HepG2 (cell line): Measurements from ENCODE around the gene PLEKHN1. TPM values are rescaled to one million over a fixed set of nuclear protein-coding genes. Genes with fewer than 3 reads are reported as not detected.

Experiments
- FIP1L1 ChIP-seq: fragments of 200-400 bp; formaldehyde crosslinking; IDR thresholded peaks from 2 replicates; pipeline ENCODE4 v1.6.1; 2018; ENCODE audit warnings: low read depth, mild to moderate bottlenecking, low read length, moderate library complexity, borderline replicate concordance; ENCODE audit not compliant: insufficient read depth
- NFE2 ChIP-seq: sonication (generic); formaldehyde crosslinking; IDR thresholded peaks from 2 replicates; pipeline ENCODE4 v1.4.0; 2020; ENCODE audit warnings: missing genetic modification reagents
- polyA plus RNA-seq, 8 experiments: library from polyadenylated mRNA; depleted of rRNA in 3 of 8; stranded (reverse) in 7 of 8; unstranded in 1 of 8; fragments of >200 nt; fragmentation: Illumina TruSeq in 4 of 8; extraction: Trizol in 4 of 8; gene quantifications; 2 replicates each; pipeline versions ENCODE4 v1.2.1 to v1.2.3, GENCODE V29; 2011 to 2016; ENCODE audit warnings: low read depth in 4 of 8, missing spikeins in 1 of 8, mixed read lengths in 1 of 8; ENCODE audit not compliant: insufficient read depth in 1 of 8
- total RNA-seq, 5 experiments: library from RNA; depleted of rRNA; stranded (reverse); fragments of >200 nt; fragmentation: Illumina TruSeq; extraction: Trizol; gene quantifications; 2 replicates each; pipeline ENCODE4 v1.2.3, GENCODE V29; 2016; ENCODE audit warnings: low read depth in 1 of 5
- TF ChIP-seq, protein P1 (sequence below), 2 experiments: fragments of 450-650 bp in 1 of 2; sonication (generic) in 1 of 2; formaldehyde crosslinking in 1 of 2; IDR thresholded peaks; 2 replicates each; pipeline versions ENCODE4 v1.6.1 to v1.8.0; 2016 to 2022; ENCODE audit warnings: antibody characterized with exemption in 1 of 2, mild to moderate bottlenecking in 1 of 2, missing genetic modification reagents in 1 of 2
- TF ChIP-seq, protein P2 (sequence below): sonication (generic); formaldehyde crosslinking; IDR thresholded peaks from 2 replicates; pipeline ENCODE4 v1.4.0; 2020; ENCODE audit warnings: low read depth, mild to moderate bottlenecking, missing genetic modification reagents
- TF ChIP-seq, protein P3 (sequence below): IDR thresholded peaks from 2 replicates; pipeline ENCODE4 v1.4.0; 2020; ENCODE audit warnings: mild to moderate bottlenecking, missing genetic modification reagents
- TF ChIP-seq, protein P4 (sequence below): sonication (generic); formaldehyde crosslinking; IDR thresholded peaks from 2 replicates; pipeline ENCODE4 v1.5.1; 2020; ENCODE audit warnings: mild to moderate bottlenecking, missing genetic modification reagents

The PLEKHN1 gene
- total and polyA plus RNA-seq, 2 of the 13 experiments (the other 11 are each of a cell fraction or from before 2014, with no cell fraction given): 0.42 to 0.58 TPM

DNA sequence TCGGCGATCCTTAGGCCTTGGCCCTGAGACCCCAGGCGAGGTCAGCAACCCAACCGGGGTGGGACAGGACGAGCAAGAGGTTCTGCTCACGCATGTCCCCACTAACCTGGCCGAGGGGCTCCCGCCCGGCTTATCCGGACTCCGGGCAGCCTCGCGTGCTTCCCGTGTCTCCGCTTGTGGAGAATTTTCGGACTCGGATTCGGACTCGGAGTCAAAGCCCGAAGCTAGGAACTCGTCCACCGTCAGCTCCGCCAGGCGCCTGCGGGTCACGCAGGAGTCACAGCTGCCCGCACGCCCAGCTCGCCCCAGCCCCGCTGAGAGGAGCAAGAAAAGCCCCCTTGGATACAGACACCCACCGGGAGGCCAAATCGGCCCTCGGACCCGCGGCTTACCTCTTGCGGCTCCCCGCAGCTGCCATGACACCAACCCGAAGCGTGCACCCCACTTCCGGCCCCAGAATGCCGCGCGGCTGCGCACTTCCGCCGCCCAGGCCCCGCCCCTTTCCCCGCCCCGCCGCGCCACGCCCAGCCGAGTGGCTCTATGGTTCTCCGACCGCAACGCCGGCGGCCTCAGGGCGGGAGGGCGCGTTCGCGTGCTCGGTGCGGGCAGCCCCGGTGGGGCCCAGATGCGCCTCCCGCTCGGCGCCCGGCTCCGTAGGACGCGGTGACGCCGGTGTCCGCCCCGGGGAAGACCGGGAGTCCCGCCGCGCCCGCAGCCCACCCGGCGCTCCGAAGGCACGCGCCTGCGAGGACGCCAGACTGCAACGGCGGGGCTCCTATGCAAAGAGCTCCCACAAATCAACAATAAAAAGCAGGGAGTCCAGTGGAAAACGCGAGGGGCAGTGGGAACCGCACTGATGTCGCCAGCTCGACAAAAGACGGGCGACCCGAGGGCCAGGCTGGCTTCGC lies 7.2 kb upstream of the PLEKHN1 start, which contains the start of gene NOC2L (continued):
- TF ChIP-seq, protein P1, sequence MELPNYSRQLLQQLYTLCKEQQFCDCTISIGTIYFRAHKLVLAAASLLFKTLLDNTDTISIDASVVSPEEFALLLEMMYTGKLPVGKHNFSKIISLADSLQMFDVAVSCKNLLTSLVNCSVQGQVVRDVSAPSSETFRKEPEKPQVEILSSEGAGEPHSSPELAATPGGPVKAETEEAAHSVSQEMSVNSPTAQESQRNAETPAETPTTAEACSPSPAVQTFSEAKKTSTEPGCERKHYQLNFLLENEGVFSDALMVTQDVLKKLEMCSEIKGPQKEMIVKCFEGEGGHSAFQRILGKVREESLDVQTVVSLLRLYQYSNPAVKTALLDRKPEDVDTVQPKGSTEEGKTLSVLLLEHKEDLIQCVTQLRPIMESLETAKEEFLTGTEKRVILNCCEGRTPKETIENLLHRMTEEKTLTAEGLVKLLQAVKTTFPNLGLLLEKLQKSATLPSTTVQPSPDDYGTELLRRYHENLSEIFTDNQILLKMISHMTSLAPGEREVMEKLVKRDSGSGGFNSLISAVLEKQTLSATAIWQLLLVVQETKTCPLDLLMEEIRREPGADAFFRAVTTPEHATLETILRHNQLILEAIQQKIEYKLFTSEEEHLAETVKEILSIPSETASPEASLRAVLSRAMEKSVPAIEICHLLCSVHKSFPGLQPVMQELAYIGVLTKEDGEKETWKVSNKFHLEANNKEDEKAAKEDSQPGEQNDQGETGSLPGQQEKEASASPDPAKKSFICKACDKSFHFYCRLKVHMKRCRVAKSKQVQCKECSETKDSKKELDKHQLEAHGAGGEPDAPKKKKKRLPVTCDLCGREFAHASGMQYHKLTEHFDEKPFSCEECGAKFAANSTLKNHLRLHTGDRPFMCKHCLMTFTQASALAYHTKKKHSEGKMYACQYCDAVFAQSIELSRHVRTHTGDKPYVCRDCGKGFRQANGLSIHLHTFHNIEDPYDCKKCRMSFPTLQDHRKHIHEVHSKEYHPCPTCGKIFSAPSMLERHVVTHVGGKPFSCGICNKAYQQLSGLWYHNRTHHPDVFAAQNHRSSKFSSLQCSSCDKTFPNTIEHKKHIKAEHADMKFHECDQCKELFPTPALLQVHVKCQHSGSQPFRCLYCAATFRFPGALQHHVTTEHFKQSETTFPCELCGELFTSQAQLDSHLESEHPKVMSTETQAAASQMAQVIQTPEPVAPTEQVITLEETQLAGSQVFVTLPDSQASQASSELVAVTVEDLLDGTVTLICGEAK (IDR thresholded peaks at IDR 0.05): no peak
- TF ChIP-seq, protein P1 (CRISPR knock-in tag; IDR thresholded peaks at IDR 0.05): peak; percentile 25; the same call in 1 of the 2 replicates
- TF ChIP-seq NFE2 (CRISPR knock-in tag): no peak
- TF ChIP-seq, protein P2, sequence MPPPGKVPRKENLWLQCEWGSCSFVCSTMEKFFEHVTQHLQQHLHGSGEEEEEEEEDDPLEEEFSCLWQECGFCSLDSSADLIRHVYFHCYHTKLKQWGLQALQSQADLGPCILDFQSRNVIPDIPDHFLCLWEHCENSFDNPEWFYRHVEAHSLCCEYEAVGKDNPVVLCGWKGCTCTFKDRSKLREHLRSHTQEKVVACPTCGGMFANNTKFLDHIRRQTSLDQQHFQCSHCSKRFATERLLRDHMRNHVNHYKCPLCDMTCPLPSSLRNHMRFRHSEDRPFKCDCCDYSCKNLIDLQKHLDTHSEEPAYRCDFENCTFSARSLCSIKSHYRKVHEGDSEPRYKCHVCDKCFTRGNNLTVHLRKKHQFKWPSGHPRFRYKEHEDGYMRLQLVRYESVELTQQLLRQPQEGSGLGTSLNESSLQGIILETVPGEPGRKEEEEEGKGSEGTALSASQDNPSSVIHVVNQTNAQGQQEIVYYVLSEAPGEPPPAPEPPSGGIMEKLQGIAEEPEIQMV: no peak
- TF ChIP-seq, protein P3, sequence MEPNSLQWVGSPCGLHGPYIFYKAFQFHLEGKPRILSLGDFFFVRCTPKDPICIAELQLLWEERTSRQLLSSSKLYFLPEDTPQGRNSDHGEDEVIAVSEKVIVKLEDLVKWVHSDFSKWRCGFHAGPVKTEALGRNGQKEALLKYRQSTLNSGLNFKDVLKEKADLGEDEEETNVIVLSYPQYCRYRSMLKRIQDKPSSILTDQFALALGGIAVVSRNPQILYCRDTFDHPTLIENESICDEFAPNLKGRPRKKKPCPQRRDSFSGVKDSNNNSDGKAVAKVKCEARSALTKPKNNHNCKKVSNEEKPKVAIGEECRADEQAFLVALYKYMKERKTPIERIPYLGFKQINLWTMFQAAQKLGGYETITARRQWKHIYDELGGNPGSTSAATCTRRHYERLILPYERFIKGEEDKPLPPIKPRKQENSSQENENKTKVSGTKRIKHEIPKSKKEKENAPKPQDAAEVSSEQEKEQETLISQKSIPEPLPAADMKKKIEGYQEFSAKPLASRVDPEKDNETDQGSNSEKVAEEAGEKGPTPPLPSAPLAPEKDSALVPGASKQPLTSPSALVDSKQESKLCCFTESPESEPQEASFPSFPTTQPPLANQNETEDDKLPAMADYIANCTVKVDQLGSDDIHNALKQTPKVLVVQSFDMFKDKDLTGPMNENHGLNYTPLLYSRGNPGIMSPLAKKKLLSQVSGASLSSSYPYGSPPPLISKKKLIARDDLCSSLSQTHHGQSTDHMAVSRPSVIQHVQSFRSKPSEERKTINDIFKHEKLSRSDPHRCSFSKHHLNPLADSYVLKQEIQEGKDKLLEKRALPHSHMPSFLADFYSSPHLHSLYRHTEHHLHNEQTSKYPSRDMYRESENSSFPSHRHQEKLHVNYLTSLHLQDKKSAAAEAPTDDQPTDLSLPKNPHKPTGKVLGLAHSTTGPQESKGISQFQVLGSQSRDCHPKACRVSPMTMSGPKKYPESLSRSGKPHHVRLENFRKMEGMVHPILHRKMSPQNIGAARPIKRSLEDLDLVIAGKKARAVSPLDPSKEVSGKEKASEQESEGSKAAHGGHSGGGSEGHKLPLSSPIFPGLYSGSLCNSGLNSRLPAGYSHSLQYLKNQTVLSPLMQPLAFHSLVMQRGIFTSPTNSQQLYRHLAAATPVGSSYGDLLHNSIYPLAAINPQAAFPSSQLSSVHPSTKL (CRISPR knock-in tag): no peak
- TF ChIP-seq, protein P4, sequence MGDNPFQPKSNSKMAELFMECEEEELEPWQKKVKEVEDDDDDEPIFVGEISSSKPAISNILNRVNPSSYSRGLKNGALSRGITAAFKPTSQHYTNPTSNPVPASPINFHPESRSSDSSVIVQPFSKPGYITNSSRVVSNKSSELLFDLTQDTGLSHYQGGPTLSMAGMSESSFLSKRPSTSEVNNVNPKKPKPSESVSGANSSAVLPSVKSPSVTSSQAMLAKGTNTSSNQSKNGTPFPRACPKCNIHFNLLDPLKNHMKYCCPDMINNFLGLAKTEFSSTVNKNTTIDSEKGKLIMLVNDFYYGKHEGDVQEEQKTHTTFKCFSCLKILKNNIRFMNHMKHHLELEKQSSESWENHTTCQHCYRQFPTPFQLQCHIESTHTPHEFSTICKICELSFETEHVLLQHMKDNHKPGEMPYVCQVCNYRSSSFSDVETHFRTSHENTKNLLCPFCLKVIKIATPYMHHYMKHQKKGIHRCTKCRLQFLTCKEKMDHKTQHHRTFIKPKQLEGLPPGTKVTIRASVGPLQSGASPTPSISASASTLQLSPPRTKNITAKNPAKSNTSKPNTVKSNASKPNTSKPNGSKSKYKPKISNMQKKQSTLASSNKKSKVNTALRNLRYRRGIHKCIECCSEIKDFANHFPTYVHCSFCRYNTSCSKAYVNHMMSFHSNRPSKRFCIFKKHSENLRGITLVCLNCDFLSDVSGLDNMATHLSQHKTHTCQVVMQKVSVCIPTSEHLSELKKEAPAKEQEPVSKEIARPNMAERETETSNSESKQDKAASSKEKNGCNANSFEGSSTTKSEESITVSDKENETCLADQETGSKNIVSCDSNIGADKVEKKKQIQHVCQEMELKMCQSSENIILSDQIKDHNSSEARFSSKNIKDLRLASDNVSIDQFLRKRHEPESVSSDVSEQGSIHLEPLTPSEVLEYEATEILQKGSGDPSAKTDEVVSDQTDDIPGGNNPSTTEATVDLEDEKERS (CRISPR knock-in tag): no peak
- TF ChIP-seq FIP1L1: no peak
